Panc1 (cell line): Measurements from ENCODE around the gene FYCO1. TPM values are rescaled to one million over a fixed set of nuclear protein-coding genes. Genes with fewer than 3 reads are reported as not detected.

Source experiments
- ATAC-seq: fragments of 200-7000 bp; cut with Tn5 transposase; 2 replicates; pipeline ENCODE4 v1.9.1; 2020; ENCODE audit warnings: mild to moderate bottlenecking, moderate library complexity
- BruUV-seq: library from RNA; stranded (reverse); fragments of 400-500 nt; replicated peaks from 2 replicates; lab custom pipeline; 2021; lab: Mats Ljungman, UMichigan
- CTCF ChIA-PET: fragments of 300-600 bp; sonication (Branson Sonifier 250); formaldehyde crosslinking; loops from one replicate; lab custom pipeline; 2022; ENCODE audit warnings: antibody characterized with exemption; lab: Charles Lee
- POLR2A ChIA-PET: fragments of 300-600 bp; sonication (Branson Sonifier 250); formaldehyde crosslinking; loops from one replicate; lab custom pipeline; 2022; ENCODE audit warnings: antibody characterized with exemption; lab: Charles Lee
- DNase-seq: peaks from one replicate; pipeline ENCODE4 v3.0.0-alpha.2; 2010; ENCODE audit warnings: low read depth, low spot score
- H3K27ac ChIP-seq: 2 replicates; pipeline ENCODE4 v1.5.1; 2011; ENCODE audit warnings: mild to moderate bottlenecking, low read length, inconsistent platforms
- H3K27me3 ChIP-seq: fragments of 200-500 bp; sonication (Bioruptor generic); 2 replicates; pipeline ENCODE4 v1.6.0; 2014; ENCODE audit warnings: low read length, inconsistent platforms; ENCODE audit not compliant: control insufficient read depth, insufficient read depth
- H3K36me3 ChIP-seq: fragments of 200-500 bp; sonication (Bioruptor generic); 2 replicates; pipeline ENCODE4 v1.5.1; 2014; ENCODE audit warnings: inconsistent platforms, mild to moderate bottlenecking, low read length, moderate library complexity; ENCODE audit not compliant: control insufficient read depth, insufficient read depth
- H3K4me1 ChIP-seq: 2 replicates; pipeline ENCODE4 v1.5.1; 2011; ENCODE audit warnings: inconsistent platforms, mild to moderate bottlenecking, low read length, moderate library complexity; ENCODE audit not compliant: control insufficient read depth, insufficient read depth
- H3K4me3 ChIP-seq, 2 experiments: 2 replicates each; pipeline ENCODE4 v1.5.1; 2011 to 2012; ENCODE audit warnings: low read depth in 2 of 2, low read length in 2 of 2, mild to moderate bottlenecking in 2 of 2, inconsistent platforms in 1 of 2, moderate library complexity in 1 of 2
- H3K9me3 ChIP-seq: fragments of 200-500 bp; sonication (Bioruptor generic); 2 replicates; pipeline ENCODE4 v1.5.1; 2014; ENCODE audit warnings: low read depth, mild to moderate bottlenecking, inconsistent platforms, low read length, moderate library complexity; ENCODE audit not compliant: control insufficient read depth, insufficient read depth
- POLR2AphosphoS5 ChIP-seq: IDR thresholded peaks from 2 replicates; pipeline ENCODE4 v1.6.1; 2012; ENCODE audit warnings: mild to moderate bottlenecking, low read depth, low read length, moderate library complexity
- SIN3A ChIP-seq: IDR thresholded peaks from 2 replicates; pipeline ENCODE4 v1.6.1; 2012; ENCODE audit warnings: low read depth, mild to moderate bottlenecking, low read length, moderate library complexity, borderline replicate concordance; ENCODE audit not compliant: insufficient read depth
- TCF7L2 ChIP-seq: IDR thresholded peaks from 2 replicates; pipeline ENCODE4 v1.6.1; 2011; ENCODE audit warnings: mild to moderate bottlenecking, low read depth, low read length, inconsistent platforms
- in situ Hi-C: cut with HindIII; loops from 2 replicates; pipeline ENCODE4 v1.10.0; 2016; ENCODE audit warnings: low sequenced_read_pairs, low pct_unique_long_range_greater_than_20kb
- intact Hi-C: fragments of 100-400 bp; cut with micrococcal nuclease; formaldehyde crosslinking; loops from one replicate; pipeline ENCODE4 v1.10.0; 2022; ENCODE audit not compliant: unreplicated experiment
- total RNA-seq: library from RNA; stranded (reverse); gene quantifications from one replicate; pipeline ENCODE4 v1.2.1, GENCODE V29; 2021; ENCODE audit not compliant: unreplicated experiment
- TF ChIP-seq, protein P1 (sequence below): fragments of 450-650 bp; IDR thresholded peaks from 2 replicates; pipeline ENCODE4 v1.5.1; 2017; ENCODE audit warnings: mild to moderate bottlenecking
- TF ChIP-seq, protein P2 (sequence below), 2 experiments: IDR thresholded peaks; 2 replicates each; pipeline ENCODE4 v1.6.1; 2011 to 2012; ENCODE audit warnings: low read depth in 2 of 2, control low read depth in 1 of 2, low read length in 1 of 2, mild to moderate bottlenecking in 1 of 2, moderate library complexity in 1 of 2; ENCODE audit not compliant: insufficient read depth in 1 of 2

FYCO1 gene
- total RNA-seq, 1 experiment from 2014 or later = 8.7 TPM

DNA sequence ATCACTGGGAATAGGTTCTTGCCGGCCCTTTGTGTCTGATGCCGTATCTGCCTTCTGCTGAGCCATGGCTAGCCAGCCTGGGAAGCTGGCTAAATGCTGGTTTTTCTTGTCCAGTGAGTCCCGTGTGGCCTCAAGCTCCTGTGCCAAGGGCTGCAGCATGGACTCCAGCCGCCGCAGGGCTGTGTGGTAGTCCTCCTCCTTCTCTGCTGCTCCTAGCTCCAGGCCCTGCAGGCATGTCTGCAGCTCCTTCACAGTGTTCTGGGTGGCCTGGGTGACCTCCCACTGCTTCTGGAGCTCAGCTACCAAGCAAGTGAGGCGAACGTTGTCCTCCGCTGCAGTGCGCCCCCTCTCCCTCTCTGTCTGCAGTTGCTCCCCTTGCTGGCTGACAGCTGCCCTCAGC is 27.5 kb downstream of the FYCO1 start:
- POLR2A ChIA-PET = no interaction called here
- BruUV-seq = TSS peak; percentile 85
- DNase-seq = no peak

DNA sequence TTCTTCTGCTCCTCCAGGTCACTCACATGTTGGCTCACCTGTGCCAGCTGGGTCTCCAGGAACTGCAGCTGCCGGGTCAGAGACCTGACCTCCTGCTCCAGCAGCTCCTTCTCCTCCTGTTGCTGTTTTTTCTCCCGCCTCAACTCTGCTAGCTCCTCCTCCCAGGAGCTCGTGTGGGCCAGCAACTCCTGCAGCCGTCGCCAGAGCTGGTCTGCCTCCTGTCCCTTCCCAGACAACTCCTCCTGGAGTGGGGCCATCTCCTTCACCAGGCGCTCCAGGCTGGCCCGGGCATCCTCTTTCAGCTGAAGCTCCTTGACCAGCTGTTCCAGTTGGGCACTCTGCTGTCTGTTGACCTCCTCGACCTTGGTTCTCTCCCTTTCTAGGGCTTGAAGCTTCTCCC is 27.9 kb downstream of the FYCO1 start:
- Histone ChIP-seq H3K4me3 (no peak overlapping the region), H3K9me3 (no peaks in the 10 kb centered on the region), H3K36me3 (no peaks in the 10 kb centered on the region), H3K4me1 (no peaks in the 10 kb centered on the region), H3K27ac (no peak overlapping the region), H3K27me3 (no peaks in the 10 kb centered on the region)
- no peak for DNase-seq
- in situ Hi-C loops = no loop called here
- intact Hi-C loops = no loop called here
- POLR2A ChIA-PET = no interaction called here
- ATAC-seq = no peak
- BruUV-seq = no TSS peak
- TF ChIP-seq POLR2AphosphoS5 (no peak), TCF7L2 (no peak), SIN3A (no peak)
- TF ChIP-seq, protein P1, sequence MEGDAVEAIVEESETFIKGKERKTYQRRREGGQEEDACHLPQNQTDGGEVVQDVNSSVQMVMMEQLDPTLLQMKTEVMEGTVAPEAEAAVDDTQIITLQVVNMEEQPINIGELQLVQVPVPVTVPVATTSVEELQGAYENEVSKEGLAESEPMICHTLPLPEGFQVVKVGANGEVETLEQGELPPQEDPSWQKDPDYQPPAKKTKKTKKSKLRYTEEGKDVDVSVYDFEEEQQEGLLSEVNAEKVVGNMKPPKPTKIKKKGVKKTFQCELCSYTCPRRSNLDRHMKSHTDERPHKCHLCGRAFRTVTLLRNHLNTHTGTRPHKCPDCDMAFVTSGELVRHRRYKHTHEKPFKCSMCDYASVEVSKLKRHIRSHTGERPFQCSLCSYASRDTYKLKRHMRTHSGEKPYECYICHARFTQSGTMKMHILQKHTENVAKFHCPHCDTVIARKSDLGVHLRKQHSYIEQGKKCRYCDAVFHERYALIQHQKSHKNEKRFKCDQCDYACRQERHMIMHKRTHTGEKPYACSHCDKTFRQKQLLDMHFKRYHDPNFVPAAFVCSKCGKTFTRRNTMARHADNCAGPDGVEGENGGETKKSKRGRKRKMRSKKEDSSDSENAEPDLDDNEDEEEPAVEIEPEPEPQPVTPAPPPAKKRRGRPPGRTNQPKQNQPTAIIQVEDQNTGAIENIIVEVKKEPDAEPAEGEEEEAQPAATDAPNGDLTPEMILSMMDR = no peak
- TF ChIP-seq, protein P2, sequence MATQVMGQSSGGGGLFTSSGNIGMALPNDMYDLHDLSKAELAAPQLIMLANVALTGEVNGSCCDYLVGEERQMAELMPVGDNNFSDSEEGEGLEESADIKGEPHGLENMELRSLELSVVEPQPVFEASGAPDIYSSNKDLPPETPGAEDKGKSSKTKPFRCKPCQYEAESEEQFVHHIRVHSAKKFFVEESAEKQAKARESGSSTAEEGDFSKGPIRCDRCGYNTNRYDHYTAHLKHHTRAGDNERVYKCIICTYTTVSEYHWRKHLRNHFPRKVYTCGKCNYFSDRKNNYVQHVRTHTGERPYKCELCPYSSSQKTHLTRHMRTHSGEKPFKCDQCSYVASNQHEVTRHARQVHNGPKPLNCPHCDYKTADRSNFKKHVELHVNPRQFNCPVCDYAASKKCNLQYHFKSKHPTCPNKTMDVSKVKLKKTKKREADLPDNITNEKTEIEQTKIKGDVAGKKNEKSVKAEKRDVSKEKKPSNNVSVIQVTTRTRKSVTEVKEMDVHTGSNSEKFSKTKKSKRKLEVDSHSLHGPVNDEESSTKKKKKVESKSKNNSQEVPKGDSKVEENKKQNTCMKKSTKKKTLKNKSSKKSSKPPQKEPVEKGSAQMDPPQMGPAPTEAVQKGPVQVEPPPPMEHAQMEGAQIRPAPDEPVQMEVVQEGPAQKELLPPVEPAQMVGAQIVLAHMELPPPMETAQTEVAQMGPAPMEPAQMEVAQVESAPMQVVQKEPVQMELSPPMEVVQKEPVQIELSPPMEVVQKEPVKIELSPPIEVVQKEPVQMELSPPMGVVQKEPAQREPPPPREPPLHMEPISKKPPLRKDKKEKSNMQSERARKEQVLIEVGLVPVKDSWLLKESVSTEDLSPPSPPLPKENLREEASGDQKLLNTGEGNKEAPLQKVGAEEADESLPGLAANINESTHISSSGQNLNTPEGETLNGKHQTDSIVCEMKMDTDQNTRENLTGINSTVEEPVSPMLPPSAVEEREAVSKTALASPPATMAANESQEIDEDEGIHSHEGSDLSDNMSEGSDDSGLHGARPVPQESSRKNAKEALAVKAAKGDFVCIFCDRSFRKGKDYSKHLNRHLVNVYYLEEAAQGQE (IDR thresholded peaks at IDR 0.05; ENCODE audit: insufficient read depth in 1 of 2, low read depth in 2 of 2, low read length in 1 of 2) = no peak
- CTCF ChIA-PET = no interaction called here

More for the DNA sequence above, 27.5 kb downstream of the FYCO1 start:
- Histone ChIP-seq H3K36me3 (no peaks in the 10 kb centered on the region), H3K27me3 (no peaks in the 10 kb centered on the region), H3K4me3 (no peak overlapping the region), H3K9me3 (no peaks in the 10 kb centered on the region), H3K4me1 (no peaks in the 10 kb centered on the region), H3K27ac (no peak overlapping the region)
- in situ Hi-C loops (no loop called here), intact Hi-C loops (no loop called here)
- CTCF ChIA-PET = no interaction called here
- no peak for ATAC-seq
- TF ChIP-seq TCF7L2 (no peak), SIN3A (no peak)
- TF ChIP-seq, protein P1 = no peak
- TF ChIP-seq, protein P2 (IDR thresholded peaks at IDR 0.05; ENCODE audit: insufficient read depth in 1 of 2, low read depth in 2 of 2, low read length in 1 of 2) = no peak
